ENCODE data around the gene TCF7L1.
"Not testable (repeated sequence)": the region's sequence is repeated elsewhere in the genome, so short reads cannot be mapped to it uniquely, and the experiment has no call there.

Gene TCF7L1

DNA sequence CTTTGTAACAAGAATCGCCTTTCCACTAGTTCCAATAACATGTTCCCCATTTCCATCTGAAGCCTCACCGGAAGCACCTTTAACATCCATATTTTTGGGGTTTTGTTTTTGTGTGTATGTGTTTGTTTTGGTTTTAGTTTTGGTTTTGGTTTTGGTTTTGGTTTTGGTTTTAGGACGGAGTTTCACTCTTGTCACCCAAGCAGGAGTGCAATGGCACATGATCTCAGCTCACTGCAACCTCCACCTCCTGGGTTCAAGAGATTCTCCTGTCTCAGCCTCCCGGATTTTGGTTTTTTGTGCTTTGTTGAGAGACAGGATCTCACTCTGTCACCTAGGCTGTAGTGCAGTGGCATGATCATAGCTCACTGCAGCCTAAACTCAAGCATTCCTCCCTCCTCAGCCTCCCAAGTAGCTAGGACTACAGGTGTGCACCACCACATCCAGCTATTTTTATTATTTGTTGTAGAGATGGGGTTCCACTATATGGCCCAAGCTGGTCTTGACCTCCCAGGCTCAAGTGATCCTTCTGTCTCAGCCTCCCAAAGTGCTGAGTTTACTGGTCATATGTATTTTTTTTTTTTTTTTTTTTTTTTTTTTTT is 158.3 kb downstream of the TCF7L1 start:
- DNase-seq: no peak

DNA sequence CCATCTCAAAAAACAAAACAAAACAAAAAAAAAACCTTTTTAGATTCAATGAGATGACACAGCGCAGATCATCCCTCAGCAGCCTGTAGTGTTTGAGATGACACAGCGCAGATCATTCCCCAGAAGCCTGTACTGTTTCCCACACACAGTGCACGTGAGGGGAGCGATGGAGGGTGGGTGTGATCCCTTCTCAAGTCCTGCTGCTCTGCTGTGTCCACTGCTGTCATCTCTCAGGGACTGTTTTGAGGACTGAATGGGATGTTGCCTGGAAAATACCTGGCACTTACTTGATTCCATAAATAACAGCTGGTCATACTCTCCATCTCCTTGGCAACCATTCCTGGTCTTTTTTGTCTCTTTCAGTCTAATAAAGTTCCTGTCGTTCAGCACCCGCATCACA is 168.9 kb downstream of the TCF7L1 start:
- DNase-seq: no peak

DNA sequence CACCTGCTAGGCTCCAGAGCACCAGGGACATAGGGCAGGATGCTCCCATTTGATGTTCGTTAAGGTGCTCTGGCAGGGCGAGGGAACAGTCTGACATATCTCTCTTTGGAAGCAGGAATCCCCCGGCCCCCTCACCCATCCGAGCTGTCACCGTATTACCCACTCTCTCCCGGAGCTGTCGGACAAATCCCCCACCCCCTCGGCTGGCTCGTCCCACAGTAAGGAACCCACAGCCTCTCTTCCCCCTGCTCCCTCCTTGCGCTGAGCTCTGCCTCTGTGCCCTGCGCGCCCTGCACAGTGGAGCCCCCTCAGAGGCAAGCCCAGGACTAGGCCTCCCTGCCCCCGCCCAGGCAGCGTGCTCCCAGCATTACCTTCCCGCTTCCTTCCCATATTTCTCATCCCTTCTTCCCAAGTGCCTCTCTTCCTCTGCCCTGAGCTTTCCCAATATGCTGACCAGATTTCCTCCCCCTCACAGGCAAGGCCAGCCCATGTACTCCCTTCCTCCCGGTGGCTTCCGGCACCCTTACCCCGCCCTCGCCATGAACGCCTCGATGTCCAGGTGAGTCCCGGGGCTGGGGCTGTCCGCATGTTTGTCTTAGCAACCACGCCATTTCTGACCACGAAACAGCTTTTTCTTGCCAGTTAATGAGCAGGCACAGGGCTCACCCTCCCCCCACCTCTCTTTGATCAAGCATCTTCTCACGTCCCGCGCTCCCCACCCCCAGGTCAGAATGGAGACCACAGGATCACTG is 170.8 kb downstream of the TCF7L1 start:
- DNase-seq: no peak

DNA sequence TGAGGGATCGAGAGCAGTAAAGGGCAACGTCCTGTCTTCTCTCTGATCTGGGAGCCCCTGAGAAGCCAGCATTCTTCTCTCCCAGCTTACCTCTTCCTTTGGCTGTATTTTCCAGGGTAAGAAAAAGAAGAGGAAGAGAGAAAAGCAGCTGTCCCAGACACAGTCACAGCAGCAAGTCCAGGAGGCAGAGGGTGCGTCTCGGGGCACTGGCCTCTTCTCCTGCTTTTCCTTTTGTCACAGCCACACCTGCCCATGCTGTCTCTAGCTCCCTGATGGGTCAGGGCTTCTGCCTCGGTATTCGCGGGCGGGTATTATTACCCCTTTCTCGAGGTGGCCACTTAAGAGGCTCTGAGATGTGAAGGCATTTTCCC is 174.3 kb downstream of the TCF7L1 start:
- DNase-seq: no peak

DNA sequence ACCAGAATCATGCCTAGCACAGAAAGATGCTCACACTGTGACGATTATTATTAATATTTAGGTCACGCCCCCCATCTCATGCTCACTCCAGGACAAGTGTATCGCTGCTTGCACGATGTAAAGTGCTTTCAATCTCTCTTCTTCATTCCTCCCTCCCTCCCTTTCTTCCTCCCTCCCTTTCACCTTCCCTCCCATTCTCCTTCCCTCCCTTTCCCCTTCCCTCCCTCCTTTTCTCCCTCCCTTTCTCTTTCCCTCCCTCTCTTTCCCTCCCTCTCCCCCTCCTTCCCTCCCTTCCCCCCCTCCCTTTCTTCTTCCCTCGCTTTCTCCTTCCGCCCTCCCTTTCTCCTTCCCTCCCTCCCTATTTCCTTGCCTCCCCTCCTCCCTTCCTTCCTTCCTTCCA is 175.0 kb downstream of the TCF7L1 start:
- no peak for DNase-seq

DNA sequence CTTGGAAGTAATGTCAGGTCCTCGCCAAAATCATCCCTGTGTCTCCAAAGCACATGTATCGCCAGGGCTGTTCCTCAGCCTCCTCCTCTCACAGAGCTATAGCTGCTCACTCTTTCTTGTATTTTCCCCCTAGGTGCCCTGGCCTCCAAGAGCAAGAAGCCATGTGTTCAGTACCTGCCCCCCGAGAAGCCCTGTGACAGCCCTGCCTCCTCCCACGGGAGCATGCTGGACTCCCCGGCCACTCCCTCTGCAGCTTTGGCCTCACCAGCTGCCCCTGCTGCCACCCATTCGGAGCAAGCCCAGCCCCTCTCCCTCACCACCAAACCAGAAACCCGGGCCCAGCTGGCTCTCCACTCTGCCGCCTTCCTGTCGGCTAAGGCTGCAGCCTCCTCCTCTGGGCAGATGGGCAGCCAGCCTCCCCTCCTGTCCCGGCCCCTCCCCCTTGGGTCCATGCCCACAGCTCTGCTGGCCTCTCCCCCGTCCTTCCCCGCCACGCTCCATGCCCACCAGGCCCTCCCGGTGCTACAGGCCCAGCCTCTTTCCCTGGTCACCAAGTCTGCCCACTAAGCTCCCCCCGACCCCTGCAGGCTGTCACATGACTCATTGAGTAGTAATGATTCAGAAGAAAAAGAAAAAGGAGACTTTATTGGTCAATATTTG is 175.8 kb downstream of the TCF7L1 start:
- no peak for DNase-seq

- DNase-seq: peak; percentile 24
Observed at GRCh38 chr2:85309699-85310321, 176.6 kb downstream of the TCF7L1 start.

GRCh38 chr2:85310330-85310729 is 177.1 kb downstream of the TCF7L1 start:
- no peak for DNase-seq

DNA sequence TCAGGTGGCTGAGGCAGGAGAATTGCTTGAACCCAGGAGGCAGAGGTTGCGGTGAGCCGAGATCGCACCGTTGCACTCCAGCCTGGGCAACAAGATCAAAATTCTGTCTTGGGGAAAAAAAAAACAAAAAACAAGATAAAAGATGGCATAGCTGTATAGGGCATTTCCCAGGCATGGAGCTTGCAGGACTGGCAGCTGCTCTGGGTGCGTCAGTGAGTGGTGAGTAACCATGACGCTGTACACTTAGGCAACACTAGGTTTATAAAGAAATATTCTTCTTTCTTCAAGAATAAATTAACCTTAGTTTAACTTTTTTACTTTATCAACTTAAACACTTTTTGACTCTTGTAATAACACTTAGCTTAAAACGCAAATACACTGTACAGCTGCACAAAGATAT is 179.2 kb downstream of the TCF7L1 start:
- no peak for DNase-seq

GRCh38 chr2:85314884-85315242 is 181.7 kb downstream of the TCF7L1 start:
- DNase-seq: no peak

- not testable (repeated sequence) for DNase-seq
Observed at GRCh38 chr2:85315921-85316320, 182.7 kb downstream of the TCF7L1 start.

DNA sequence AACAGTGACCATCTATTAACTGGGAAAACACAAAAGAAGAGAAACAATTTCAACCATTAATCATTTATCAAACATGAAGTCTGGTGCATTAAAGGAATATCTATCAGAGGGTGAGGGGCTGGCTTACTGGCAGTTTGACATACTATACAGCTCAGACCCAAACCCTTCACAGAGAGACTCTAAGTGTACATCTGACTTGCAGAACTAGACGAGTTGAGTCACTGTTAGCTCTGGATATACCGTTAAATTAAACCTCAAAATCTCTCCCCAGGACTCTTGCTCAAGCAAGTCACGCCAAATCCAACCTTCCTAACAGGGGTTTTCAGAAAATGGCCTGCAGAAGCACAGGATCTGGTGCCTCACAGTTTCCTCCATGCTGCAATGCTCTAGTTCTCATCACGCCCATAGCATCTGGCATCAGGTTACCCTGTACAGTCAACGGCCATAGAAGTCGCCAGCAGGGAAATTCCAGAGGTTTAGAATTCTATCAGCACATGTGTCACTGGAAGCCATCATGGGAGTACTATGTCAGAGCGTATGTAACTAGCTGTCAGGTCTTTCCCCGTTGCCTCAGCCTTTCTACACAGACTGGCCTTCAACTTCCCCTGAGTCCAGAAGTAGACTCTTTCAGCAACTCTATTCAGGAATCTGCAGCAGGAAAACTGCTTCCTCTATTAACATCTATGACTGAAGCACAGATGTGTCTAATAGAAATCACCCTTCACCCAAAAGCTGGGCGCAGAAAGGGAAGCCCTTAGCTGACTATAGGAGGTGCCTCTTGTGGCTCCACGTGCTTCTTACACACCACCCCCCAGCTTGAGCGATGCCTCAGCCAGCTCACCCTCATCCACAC is 185.3 kb downstream of the TCF7L1 start:
- no peak for DNase-seq

DNA sequence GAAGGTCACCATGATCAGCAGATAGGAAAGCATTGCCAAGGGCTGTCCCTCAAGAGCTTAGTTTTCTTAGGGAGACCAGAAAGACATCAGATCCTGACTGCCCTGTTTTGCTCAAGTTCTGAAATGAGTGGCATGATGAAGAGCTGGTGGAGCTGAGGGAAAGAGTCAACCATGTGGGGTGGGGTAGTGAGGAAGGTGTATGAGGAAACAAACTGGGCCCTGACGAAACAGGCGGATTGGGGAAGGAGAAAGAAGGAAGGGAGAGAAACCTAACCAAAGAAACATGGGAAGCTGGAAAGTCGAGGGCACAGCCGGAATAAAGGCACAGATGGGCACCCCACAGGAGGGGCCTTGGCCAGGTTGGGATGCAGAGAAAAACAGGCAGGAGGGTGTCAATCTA is 186.6 kb downstream of the TCF7L1 start:
- no peak for DNase-seq

GRCh38 chr2:85323351-85323987 is 190.3 kb downstream of the TCF7L1 start:
- DNase-seq: no peak

- not testable (repeated sequence) for DNase-seq
Observed at GRCh38 chr2:85323988-85324367, 190.8 kb downstream of the TCF7L1 start.

- DNase-seq: no peak
Observed at GRCh38 chr2:85324639-85325465, 191.7 kb downstream of the TCF7L1 start.

- DNase-seq: no peak
Observed at GRCh38 chr2:85325466-85325811, 192.2 kb downstream of the TCF7L1 start.

DNA sequence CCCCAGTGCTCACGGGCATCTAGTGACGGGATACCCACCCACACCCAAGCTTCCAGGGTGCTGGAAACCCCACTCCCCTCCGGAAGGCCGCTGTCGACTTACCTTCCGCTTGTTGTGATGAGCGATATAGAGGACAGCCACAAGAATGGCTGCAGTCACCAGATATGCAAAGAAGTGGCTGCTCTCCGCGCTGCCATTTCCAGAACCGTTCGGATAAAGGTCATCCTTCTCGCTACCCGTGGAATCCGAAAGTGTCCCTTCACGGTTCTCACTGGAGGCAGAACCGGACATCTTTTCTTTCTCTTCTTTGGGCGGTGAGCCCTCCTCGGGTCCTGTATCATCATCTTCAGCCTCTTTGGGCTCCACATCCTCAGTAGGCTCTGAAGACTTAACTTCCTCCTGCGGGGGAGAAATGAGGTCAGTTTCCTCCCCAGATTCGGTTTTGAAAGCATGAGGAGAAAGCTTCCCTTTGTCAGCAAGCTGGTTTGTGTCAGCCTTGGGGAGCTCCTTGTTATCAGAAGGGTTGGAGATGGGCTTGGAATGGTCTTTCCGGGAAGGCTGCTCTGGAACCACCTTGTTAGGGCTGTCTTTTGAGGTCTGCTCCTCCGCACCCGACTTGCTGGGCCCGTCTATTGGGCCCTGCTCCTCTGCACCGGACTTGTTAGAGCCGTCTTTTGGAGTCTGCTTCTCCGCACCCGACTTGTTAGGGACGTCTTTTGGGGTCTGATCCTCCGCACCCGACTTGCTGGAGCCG is 193.4 kb downstream of the TCF7L1 start:
- DNase-seq: peak; percentile 38

- DNase-seq: peak; percentile 57
Observed at GRCh38 chr2:85327160-85327821, 194.1 kb downstream of the TCF7L1 start.

Measured in CD4-positive, alpha-beta T cell treated with Interleukin-15 for 1 hour (primary cell).